ENCODE results near the gene LGALS3. TPM values are rescaled to one million over a fixed set of nuclear protein-coding genes. Genes with fewer than 3 reads are reported as not detected.
"Not testable (repeated sequence)": the region's sequence is repeated elsewhere in the genome, so short reads cannot be mapped to it uniquely, and the experiment has no call there.

The LGALS3 gene
- total RNA-seq: 62.5 and 202 TPM in 2 replicates

- DNase-seq: peak; percentile 59
Observed at GRCh38 chr14:55129086-55129427, at the start of gene LGALS3. Gene LGALS3, plus strand, starts transcription at chr14:55129252. Its CDS starts 8,122 bp downstream, at chr14:55137374.

- DNase-seq: not testable (repeated sequence)
Observed at GRCh38 chr14:55079961-55080360, 49.1 kb upstream of the LGALS3 start.

DNA sequence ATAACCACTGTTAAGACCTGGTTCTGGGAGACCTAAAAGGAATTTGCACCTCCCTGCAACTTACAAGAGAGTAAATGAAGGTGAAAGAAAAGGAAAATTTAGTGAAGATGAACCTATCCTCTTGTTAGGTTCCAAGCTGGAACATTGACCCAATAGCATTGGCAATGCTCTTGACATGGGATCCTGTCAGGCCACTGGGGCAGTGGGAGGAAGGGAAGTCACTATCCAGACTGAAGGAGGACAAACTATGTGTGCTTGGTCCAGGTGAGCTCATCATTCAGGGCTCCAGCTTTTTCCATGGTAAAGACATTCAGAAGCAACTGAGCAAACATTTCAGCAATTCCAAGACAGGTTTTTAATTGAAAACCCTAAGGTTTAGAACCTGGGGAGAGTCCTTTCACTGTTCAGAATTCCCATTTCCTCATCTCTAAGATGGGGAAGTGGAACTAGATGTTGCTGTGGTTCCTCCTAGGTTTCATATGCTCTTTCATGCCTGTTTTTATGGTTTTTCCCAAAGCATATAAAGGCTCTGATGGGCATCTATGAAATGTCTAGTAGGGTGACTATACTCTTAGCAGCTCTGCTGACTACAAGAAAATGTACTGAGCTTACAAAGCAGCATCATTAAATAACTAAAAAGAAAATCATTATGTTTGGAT lies 44.5 kb upstream of the LGALS3 start:
- no peak for DNase-seq

DNA sequence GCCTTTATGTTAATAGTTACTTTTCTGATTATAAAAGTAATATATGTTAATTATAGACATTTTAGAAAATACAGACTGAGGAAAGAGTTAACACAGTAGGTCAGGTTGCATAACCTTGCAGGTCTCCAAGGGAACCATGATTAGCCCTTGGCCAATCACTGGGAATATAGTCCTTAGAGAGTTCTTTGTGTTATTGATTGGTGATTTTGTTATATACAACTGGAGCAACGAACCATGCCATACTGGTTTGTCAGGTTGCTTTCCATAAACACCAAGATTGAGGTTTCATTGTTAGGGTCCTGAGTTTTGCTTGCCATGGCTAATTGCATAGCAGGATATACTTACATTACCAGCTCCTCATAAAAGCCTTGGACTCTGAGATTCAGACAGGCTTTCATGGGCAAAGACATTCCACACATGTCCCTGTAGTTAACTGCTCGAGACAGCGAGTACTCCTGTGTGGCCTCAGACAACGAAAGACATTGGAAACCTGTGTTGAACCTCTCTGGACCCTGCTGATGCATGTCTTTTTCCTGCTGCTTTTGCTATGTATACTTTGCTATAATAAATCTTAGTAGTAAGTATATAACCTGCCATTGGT lies 43.9 kb upstream of the LGALS3 start:
- no peak for DNase-seq

GRCh38 chr14:55086938-55087337 lies 42.1 kb upstream of the LGALS3 start:
- no peak for DNase-seq

- no peak for DNase-seq
Observed at GRCh38 chr14:55088356-55088755, 40.7 kb upstream of the LGALS3 start.

GRCh38 chr14:55092341-55092740 lies 36.7 kb upstream of the LGALS3 start:
- DNase-seq: no peak

- DNase-seq: peak; percentile 36
Observed at GRCh38 chr14:55094292-55095157, 34.5 kb upstream of the LGALS3 start.

GRCh38 chr14:55097881-55098560 lies 31.0 kb upstream of the LGALS3 start:
- DNase-seq: peak; percentile 15

DNA sequence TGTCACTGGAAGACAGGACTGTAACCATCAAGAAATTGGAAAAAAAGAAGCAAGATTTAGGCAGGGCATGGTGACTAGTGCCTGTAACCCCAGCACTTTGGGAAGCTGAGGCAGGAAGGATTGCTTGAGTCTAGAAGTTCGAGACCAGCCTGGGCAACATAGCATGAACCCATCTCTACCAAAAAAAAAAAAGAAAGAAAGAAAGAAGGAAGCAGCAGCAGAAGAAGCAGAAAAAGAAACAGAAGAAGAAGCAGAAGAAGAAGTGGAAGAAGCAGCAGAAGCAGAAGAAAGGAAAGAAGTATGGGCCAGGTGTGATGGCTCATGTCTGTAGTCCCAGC lies 30.5 kb upstream of the LGALS3 start:
- no peak for DNase-seq

DNA sequence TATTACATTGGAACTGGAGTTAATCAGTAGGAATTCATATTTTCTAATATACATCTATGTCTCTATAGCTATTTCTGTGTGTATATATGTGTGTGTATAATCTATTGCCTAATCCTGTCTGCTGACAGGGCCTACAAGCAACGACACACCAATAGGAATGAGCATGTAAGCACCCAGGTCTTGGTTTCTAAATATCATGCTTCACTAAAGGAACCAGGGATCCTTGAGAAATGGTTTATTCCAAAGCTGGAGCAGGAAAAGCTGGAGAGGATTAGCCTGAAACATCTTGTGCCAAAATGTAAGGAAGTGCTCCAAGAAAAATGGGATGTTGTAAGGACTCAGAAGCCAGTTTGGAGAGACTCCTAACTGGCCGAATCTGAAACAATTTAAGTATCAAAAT lies 29.3 kb upstream of the LGALS3 start:
- DNase-seq: no peak

DNA sequence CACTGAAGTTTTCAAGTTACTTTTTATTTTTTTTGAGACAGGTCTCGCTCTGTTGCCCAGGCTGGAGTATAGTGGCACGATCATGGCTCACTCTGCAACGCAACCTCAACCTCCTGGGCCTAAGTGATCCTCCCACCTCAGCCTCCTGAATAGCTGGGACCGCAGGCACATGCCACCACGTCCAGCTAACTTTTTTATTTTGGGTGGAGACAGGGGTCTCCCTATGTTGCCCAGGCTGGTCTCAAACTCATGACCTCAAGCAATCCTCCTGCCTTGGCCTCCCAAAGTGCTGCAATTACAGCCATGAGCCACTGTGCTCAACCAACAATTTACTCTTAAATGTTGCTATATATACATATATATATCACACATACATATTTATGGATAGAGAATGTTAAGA lies 27.4 kb upstream of the LGALS3 start:
- DNase-seq: no peak

- peak; percentile 98 for DNase-seq
Observed at GRCh38 chr14:55102141-55102621, 26.9 kb upstream of the LGALS3 start.

DNA sequence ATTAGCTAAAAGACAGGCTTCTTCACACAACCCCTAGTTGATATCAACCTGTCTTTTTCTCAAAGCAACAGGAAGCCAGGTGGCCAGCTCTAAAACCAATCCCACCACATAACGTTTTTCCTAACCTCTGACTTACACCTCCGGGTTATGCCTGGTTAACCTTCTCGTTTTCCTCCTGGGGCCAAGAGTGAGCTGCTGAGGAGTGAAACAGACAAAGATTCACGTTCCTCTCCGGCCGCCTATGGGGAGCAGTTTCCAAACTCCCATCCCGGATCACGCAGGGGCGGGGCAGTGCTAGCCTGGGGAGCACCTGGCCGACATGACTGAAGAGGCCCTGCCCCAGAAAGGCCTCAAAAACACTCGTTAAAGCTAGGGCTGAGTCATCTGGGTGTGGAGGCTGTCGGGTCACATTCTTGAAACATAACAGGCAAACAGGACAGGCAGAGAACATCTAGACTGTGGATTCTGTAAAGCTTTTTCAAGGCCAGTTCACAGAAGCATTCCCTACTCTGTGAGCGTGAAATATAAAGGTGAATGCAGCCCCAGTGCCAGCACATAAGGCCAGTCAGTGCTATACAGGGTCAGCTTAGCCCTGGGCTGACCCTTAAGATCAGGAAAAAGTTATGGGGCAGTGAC lies 25.9 kb upstream of the LGALS3 start:
- DNase-seq: peak; percentile 91

- no peak for DNase-seq
Observed at GRCh38 chr14:55103971-55104954, 24.8 kb upstream of the LGALS3 start.

DNA sequence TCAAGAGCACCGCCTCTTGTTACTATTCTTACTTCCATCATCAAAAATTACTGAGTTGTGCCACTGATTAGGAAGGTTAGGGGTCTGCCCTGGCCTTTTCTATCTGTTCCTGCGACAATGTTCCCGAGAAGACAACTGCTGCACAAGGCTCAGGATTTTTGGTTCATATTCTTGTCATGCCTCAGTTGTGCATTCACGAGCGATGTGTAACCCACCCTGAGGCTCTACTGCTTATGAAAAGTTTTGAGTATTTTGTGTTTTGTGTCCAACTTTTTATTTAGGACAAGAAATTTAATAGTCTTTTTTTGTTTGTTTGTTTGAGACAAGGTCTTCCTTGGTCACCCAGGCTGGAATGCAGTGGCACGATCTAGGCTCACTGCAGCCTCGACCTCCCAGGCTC lies 23.1 kb upstream of the LGALS3 start:
- DNase-seq: no peak

GRCh38 chr14:55107766-55108554 lies 21.1 kb upstream of the LGALS3 start:
- peak; percentile 97 for DNase-seq

DNA sequence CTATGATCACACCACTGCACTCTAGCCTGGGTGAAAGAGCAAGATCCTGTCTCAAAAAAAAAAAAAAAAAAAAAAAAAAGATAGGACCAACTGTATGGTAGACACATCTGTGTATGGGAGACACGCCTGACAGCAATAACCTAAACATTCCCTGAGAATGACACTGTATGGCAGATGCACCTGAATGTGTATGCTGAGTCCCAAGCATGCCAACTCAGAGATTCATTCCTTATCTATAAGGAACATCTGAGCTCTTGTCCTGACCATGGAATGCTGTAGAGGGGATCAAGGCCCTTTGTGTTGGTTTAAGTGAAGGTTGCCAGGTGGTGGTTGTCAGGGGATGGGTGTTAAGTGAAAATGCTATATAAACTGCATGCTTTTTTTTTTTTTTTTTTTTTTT lies 19.2 kb upstream of the LGALS3 start:
- no peak for DNase-seq

- DNase-seq: no peak
Observed at GRCh38 chr14:55111122-55111708, 17.8 kb upstream of the LGALS3 start.

DNA sequence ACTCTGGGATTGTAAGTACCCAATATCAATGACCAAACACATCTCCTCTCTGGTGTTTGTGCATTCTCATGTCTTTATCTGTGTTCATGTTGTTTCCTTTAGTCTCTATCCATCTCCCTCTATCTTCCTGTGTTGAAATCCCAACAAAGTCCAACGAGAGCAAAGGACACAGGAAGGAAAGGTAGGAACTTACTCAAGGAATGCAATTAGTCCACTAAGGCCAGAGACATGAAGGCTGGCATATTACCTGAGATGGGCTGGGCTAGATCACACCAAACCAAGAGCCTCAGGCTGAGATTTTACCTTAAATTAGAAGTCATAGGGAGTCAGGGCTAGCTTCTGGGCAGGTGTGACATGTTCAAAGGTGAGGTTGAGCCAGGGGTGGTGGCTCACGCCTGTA lies 14.3 kb upstream of the LGALS3 start:
- no peak for DNase-seq
